Osteocyte (in vitro differentiated cells): Measurements from ENCODE around the gene FKBP15. TPM values are rescaled to one million over a fixed set of nuclear protein-coding genes. Genes with fewer than 3 reads are reported as not detected.

ENCODE experiments used
- DNase-seq: peaks from one replicate; pipeline ENCODE4 v3.0.0; 2021; ENCODE audit warnings: mixed read lengths; ENCODE audit not compliant: unreplicated experiment; ENCODE audit errors: extremely low spot score
- H3K27ac Mint-ChIP-seq: one replicate; pipeline ENCODE4 v1.8.0; 2021; ENCODE audit warnings: mild to moderate bottlenecking, mixed read lengths; ENCODE audit not compliant: unreplicated experiment
- H3K27me3 Mint-ChIP-seq: one replicate; pipeline ENCODE4 v1.8.0; 2021; ENCODE audit warnings: mixed read lengths; ENCODE audit not compliant: unreplicated experiment
- H3K36me3 Mint-ChIP-seq: one replicate; pipeline ENCODE4 v1.8.0; 2021; ENCODE audit warnings: mixed read lengths; ENCODE audit not compliant: unreplicated experiment
- H3K4me1 Mint-ChIP-seq: one replicate; pipeline ENCODE4 v1.8.0; 2021; ENCODE audit warnings: mixed read lengths; ENCODE audit not compliant: unreplicated experiment
- H3K4me3 Mint-ChIP-seq: one replicate; pipeline ENCODE4 v1.8.0; 2021; ENCODE audit warnings: mild to moderate bottlenecking, moderate library complexity, mixed read lengths; ENCODE audit not compliant: unreplicated experiment
- H3K9me3 Mint-ChIP-seq: one replicate; pipeline ENCODE4 v1.8.0; 2021; ENCODE audit warnings: mixed read lengths; ENCODE audit not compliant: unreplicated experiment
- total RNA-seq: library from RNA; stranded (reverse); gene quantifications from 2 replicates; pipeline ENCODE4 v1.2.1, GENCODE V29; 2021
- TF ChIP-seq, protein P1 (sequence below): fragments of 200-600 bp; sonication (generic); IDR thresholded peaks from 2 replicates; pipeline ENCODE4 v1.5.0; 2021; ENCODE audit warnings: antibody characterized with exemption, mild to moderate bottlenecking, moderate library complexity

The FKBP15 gene
- total RNA-seq, 1 donor from 2014 or later, result 31.9 TPM

DNA sequence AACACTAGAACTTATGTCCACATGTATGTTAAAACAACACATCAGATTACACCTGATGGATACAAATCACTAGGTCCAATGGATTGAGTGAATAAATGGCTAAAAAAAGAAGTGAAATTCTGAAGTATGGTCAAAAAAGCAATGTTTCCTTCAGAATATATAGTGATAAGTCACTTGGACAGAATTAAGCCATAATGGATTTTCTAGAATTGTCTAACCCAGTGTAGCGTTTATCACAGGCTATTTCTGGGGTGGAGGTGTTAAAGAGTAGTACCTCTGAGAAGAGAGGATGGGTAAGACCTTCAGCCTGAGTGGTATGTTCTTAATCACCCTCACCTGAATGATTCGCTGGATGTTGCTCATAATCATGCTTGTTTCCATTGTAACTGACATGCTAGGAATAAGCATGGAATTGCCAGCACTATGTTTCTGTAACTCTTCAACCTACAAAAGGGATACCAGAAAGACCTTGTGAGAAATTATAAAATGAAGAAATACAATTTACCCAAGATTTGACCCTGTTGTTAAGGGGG, 37.1 kb downstream of the FKBP15 start:
- Mint-ChIP-seq H3K36me3 (peaks cover 66% of the 10 kb centered on the region), H3K9me3 (no peaks in the 10 kb centered on the region), H3K27me3 (no peaks in the 10 kb centered on the region), H3K4me3 (no peak overlapping the region), H3K27ac (no peak overlapping the region), H3K4me1 (peaks cover 10% of the 10 kb centered on the region)
- TF ChIP-seq, protein P1, sequence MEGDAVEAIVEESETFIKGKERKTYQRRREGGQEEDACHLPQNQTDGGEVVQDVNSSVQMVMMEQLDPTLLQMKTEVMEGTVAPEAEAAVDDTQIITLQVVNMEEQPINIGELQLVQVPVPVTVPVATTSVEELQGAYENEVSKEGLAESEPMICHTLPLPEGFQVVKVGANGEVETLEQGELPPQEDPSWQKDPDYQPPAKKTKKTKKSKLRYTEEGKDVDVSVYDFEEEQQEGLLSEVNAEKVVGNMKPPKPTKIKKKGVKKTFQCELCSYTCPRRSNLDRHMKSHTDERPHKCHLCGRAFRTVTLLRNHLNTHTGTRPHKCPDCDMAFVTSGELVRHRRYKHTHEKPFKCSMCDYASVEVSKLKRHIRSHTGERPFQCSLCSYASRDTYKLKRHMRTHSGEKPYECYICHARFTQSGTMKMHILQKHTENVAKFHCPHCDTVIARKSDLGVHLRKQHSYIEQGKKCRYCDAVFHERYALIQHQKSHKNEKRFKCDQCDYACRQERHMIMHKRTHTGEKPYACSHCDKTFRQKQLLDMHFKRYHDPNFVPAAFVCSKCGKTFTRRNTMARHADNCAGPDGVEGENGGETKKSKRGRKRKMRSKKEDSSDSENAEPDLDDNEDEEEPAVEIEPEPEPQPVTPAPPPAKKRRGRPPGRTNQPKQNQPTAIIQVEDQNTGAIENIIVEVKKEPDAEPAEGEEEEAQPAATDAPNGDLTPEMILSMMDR, result no peak
- no peak for DNase-seq

- Mint-ChIP-seq H3K36me3 (peaks cover 76% of the 10 kb centered on the region), H3K4me3 (no peak overlapping the region), H3K4me1 (no peaks in the 10 kb centered on the region), H3K27me3 (no peaks in the 10 kb centered on the region), H3K27ac (no peak overlapping the region), H3K9me3 (no peaks in the 10 kb centered on the region)
- DNase-seq, result no peak
- TF ChIP-seq, protein P1, result no peak
Measured at GRCh38 chr9:113181165-113181564, 39.9 kb downstream of the FKBP15 start.

GRCh38 chr9:113179839-113180238, 41.2 kb downstream of the FKBP15 start:
- no peak overlapping the region for H3K4me3 Mint-ChIP-seq
- TF ChIP-seq, protein P1, result no peak
- no peaks in the 10 kb centered on the region for H3K27me3 Mint-ChIP-seq
- peaks cover 72% of the 10 kb centered on the region for H3K36me3 Mint-ChIP-seq
- no peaks in the 10 kb centered on the region for H3K4me1 Mint-ChIP-seq
- no peak for DNase-seq
- no peak overlapping the region for H3K27ac Mint-ChIP-seq
- no peaks in the 10 kb centered on the region for H3K9me3 Mint-ChIP-seq

- Mint-ChIP-seq H3K9me3 (no peaks in the 10 kb centered on the region), H3K36me3 (peaks cover 70% of the 10 kb centered on the region), H3K27me3 (no peaks in the 10 kb centered on the region), H3K4me1 (no peaks in the 10 kb centered on the region), H3K27ac (no peak overlapping the region), H3K4me3 (no peak overlapping the region)
- no peak for DNase-seq
- TF ChIP-seq, protein P1, result no peak
Measured at GRCh38 chr9:113178087-113178486, 43.0 kb downstream of the FKBP15 start.

DNA sequence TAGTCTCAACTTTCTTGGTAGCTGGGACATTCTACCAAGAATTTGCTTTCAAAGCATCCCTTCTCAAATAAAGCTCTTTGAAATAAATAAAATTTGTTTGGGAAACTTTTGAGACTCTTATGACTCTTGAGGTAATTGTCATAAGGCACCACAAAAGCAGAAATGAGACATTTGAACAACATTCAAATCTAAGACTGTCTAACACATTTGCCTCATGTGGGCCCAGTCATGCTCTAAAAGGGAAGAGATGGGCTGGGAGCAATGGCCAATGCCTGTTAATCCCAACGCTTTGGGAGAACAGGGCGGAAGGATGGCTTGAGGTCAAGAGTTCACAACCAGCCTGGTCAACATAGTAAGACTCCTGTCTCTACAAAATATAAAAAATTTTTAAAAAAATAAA, 43.8 kb downstream of the FKBP15 start:
- no peaks in the 10 kb centered on the region for H3K27me3 Mint-ChIP-seq
- H3K27ac Mint-ChIP-seq, result no peak overlapping the region
- no peaks in the 10 kb centered on the region for H3K4me1 Mint-ChIP-seq
- DNase-seq, result no peak
- TF ChIP-seq, protein P1, result no peak
- H3K4me3 Mint-ChIP-seq, result no peak overlapping the region
- no peaks in the 10 kb centered on the region for H3K9me3 Mint-ChIP-seq
- peaks cover 70% of the 10 kb centered on the region for H3K36me3 Mint-ChIP-seq
